Fibroblast of gingiva (primary cell): ENCODE results near the gene SELENOO.

Source experiments
- DNase-seq: peaks from one replicate; pipeline ENCODE4 v3.0.0-alpha.2; 2011; ENCODE audit warnings: low read depth

The SELENOO gene

GRCh38 chr22:50216684-50217520 lies 16.1 kb downstream of the SELENOO start:
- DNase-seq, result no peak

DNA sequence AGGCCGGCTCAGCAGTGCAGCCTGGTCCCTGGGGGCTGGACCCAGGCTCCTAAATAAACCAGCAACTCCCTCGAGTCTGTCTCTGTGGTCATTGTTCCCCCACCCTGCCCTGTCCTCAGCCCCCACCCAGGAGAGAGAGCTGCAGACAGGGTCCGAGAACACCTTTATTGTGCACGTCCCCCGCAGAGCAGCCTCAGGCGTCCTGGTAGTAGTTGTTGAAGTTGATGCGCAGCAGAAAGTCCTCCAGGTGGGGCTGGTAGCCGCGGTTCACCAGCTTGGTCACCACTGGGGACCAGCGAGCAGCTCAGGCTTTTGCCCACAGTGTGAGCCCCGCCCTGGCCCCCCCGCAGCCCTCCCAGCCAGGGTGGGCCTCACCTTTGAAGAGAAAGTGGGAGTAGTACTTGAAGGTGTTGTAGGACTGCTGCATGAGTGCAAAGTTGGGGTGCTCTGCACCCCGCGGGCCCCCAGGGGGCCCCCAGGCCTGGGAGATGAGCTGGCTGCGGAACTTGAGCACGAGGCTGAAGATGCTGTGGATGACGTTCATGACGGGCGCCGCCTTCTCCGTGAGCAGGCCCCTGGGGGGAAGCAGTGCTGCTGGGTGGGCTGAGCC lies 16.8 kb downstream of the SELENOO start:
- no peak for DNase-seq

DNA sequence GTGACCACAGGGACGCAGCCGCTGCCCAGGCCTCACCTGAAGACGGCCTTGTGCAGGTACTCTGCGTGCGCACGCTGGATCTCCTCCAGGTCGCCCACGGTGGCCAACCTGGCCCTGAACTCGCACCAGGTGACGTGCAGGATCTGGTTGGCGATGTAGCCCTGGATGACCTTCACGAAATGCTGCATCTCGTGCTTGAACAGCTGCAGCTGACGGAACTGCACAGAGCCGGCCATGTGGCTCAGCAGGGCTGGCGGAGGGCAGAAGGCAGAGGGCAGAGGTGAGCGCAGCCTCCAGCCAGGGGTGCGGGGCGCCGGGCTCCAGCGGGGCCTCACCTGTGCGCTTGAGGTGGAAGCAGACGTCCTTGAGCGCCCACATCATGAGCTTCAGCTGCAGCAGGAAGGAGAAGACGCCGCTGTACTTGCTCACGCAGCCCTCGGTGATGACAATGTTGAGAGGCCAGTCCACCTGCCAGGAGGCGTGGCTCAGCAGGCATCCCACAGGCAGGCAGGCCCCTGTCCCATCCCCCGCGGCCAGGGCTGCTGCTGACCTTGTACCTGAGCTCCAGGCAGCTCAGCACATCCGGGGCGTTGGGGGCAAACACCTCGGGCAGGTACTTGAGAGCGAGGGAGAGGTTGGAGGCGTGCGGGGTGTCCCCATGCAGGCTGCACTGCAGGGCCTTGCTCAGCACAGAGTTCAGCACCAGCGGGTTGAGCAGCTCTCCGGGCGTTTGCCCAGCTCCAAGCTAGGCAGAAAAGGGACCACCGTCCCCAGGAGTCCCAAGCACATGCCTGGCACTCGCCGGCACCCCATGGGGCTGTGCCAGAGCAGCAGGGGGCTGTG lies 17.6 kb downstream of the SELENOO start:
- no peak for DNase-seq

GRCh38 chr22:50218996-50219727 lies 18.4 kb downstream of the SELENOO start:
- DNase-seq, result peak; percentile 66

- DNase-seq, result no peak
These were observed 19.2 kb downstream of the SELENOO start for GRCh38 chr22:50219800-50220602.

DNA sequence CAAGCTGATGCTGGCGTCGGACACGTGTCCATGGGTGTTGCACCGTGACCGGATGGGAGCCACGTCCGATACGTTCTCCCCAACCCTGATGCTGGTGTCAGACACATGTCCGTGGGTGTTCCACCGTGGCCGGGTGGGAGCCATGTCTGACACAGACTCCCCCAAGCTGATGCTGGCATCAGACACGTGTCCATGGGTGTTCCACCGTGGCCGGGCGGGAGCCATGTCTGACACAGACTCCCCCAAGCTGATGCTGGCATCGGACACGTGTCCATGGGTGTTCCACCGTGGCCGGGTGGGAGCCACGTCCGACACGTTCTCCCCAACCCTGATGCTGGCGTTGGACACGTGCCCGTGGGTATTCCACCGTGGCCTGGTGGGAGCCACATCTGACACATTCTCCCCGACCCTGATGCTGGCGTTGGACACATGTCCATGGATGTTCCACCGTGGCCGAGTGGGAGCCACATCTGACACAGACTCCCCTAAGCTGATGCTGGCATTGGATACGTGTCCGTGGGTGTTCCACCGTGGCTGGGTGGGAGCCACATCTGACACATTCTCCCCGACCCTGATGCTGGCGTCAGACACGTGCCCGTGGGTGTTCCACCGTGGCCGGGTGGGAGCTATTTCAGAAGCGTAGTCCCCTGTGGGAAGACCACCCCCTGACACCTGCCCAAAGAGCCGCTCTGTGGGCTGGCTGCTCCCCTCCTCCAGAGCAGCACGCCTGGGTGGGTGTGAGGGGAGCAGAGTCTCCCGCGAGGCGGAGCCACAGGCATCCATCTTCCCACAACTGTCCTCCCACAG lies 20.0 kb downstream of the SELENOO start:
- no peak for DNase-seq

GRCh38 chr22:50221410-50222300 lies 20.8 kb downstream of the SELENOO start:
- no peak for DNase-seq

DNA sequence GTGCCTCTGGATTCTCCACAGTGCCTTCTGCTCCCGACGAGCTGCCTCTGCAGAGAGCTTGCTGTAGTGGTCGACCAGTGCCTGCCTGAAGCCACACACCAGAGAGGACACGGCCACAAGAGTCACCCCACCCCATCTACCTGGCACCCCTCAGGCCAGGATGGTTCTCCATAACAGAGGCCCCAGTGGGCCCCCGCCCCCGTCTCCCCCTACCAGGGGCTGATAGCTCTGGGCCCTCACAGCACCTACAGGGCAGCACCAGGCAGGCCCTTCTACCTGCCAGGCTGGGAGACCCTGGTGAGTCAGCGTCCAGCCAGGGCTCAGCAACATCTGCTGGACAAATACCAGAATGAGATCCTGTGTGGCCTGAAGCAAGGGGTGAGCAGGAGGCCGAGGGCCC lies 21.7 kb downstream of the SELENOO start:
- no peak for DNase-seq

DNA sequence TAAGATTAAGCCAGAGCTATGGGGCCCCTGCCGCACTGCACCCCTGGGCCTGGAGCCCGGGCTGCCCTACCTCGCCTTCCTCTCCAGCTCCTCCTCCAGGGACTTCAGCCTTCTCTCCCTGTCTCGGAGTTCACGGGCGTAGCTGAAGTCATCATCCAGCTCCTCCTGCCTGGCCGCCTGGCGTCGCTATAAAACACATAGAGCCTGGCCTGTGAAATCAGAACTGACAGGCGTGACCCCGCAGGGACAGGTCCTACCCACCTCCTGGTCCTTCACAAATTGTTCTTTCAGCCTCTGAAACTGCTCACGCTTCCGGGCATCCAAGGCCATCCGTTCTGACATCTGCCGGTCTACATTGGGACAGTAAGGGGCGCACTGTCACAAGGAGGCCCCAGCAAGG lies 23.3 kb downstream of the SELENOO start:
- DNase-seq, result no peak

GRCh38 chr22:50225200-50225969 lies 24.6 kb downstream of the SELENOO start:
- DNase-seq, result no peak

DNA sequence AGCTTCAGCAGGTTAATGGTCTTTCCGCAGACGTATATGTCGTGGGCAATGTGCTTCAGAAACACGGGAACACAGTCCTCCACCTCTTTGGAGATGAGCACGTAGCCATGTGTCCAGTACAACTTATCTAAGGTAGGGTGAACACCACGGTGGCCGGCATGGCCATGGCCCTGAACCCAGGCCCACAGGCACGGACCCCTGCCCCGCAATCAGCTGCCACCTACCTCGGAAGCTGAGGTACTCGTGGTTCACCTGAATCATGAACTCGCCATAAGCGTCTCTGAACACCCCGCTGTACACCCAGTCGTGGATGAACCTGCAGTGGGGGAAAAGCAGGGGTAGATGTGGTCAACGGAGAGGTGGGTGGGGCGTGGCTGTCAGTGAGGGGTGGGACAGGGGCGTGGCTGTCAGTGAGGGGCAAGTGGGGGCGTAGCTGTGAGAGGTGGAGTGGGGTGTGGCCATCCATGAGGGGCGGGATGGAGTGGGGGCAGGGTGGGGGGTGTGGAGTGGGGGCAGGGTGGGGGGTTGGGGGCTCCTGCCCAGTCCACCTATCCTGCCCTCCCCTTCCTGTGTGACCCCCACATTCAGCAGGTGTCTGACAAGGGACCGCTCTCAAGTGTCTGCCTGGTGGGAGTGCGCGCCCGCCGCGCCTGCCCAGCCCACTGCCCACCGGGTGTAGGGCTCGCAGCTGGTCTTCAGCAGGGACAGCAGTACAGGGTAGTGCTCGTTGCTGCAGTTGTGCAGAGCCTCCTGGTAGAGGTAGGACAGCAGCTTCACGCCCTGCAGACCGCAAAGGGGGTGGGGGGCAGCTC lies 25.5 kb downstream of the SELENOO start:
- no peak for DNase-seq

GRCh38 chr22:50226875-50227165 lies 26.0 kb downstream of the SELENOO start:
- DNase-seq, result no peak

DNA sequence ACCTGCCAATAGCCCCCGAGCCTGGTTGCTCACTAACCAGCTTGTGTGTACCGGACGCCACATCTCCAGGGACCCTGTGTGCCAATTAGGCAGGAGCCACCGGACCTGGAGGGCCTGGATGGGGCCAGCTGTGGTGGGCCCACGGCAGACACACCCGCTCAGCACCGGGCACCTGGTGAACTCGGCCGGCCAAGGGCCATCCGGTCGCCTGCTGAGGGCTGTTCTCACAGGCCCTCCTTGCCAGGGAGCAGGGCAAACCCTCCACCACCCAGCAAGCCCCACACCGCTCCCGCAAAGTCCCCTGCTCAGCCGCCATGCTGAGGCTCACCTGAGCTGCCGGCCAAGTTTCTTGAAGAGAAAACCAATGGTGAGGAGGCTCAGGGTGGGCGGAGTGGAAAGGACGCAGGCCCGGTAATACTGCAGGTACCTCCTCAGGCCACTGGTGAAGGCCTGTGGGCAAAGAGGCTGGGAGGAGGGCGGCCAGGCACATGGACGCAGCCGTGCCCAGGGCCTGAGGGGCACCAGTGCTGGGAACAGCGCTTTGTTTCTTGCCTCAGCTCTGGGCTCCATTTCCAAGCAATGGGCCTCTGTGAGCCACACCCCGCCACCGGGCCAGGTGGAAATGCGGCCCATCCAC lies 26.9 kb downstream of the SELENOO start:
- no peak for DNase-seq

- no peak for DNase-seq
These were observed 27.6 kb downstream of the SELENOO start for GRCh38 chr22:50228366-50228765.

GRCh38 chr22:50229370-50229769 lies 28.6 kb downstream of the SELENOO start:
- DNase-seq, result no peak

DNA sequence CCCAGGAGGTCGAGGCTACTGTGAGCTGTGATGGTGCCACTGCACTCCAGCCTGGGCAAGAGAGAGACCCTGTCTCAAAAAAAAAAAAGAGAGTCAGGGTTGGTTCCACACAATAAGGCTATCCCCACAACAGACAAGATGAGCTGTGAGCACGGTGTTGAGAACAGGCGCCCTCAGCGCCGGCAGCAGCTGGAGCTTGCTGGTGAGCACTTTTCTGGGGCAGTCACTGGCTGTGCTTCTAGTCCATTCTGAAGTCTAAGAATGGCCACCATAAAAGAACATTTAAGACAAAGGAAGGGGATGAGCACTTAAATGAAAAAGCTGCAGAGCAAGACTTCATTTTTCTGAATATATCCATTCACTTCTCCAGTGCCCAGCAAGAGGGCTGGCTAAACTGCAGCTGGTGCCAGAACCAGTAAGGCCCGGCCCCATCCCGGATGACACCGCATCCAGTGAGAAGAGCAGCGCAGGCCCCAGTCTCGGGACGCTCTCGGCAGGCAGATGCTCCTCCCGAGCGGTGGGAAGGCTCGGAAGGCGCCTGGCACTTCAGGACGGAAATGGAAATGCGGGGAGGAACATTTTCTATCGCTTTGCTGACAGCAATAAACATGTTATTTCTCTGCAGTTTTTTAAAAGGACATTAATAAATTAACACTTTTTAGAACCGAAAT lies 31.8 kb downstream of the SELENOO start:
- no peak for DNase-seq

DNA sequence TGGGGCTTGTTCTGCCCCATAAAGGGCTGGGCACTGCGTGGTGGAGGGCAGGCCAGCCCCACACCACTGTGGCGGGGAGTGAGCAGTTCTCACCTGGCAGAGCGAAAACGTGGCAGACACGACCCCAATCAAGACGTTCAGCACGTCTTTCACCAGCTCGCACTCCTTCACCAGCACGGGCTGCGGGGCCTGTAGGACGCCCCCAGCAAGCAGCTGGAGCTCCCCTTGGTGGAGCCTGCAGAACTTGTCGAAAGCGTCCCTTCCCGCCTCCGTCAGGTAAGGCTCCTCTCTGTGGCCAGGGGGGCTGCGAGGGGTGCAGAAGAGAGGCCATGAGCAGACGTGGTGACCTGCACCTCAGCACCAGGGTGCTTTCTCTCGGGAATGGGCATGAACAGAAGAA lies 32.4 kb downstream of the SELENOO start:
- no peak for DNase-seq
